SK-N-MC (cell line): ENCODE measurements around the gene KATNB1.

Source experiments
- DNase-seq: peaks from one replicate; pipeline ENCODE4 v3.0.0-alpha.2; 2011; ENCODE audit warnings: low read depth, low spot score
- H3K27ac ChIP-seq: fragments of 200-600 bp; sonication (generic); 2 replicates; pipeline ENCODE4 v1.5.1; 2016; ENCODE audit warnings: mixed run types
- H3K36me3 ChIP-seq: fragments of 200-600 bp; sonication (generic); 2 replicates; pipeline ENCODE4 v1.6.1; 2017; ENCODE audit warnings: antibody characterized with exemption, low read length, mixed read lengths; ENCODE audit not compliant: insufficient read depth
- H3K4me3 ChIP-seq: fragments of 200-600 bp; sonication (generic); 2 replicates; pipeline ENCODE4 v1.5.1; 2016
- H3K9ac ChIP-seq: fragments of 200-600 bp; sonication (generic); 2 replicates; pipeline ENCODE4 v1.8.0; 2017; ENCODE audit warnings: mixed run types, mixed read lengths; ENCODE audit not compliant: insufficient read length
- H3K9me3 ChIP-seq: fragments of 200-600 bp; sonication (generic); 2 replicates; pipeline ENCODE4 v1.6.1; 2017; ENCODE audit warnings: low read depth, mild to moderate bottlenecking, antibody characterized with exemption, low read length, moderate library complexity, mixed read lengths
- EZH2 ChIP-seq: fragments of 200-600 bp; sonication (generic); IDR thresholded peaks from one replicate; pipeline ENCODE4 v1.6.1; 2017; ENCODE audit warnings: antibody characterized with exemption
- FOXP2 ChIP-seq: optimal IDR thresholded peaks from 2 replicates; pipeline ENCODE3; 2011; ENCODE audit warnings: mild to moderate bottlenecking, moderate library complexity; ENCODE audit not compliant: insufficient read depth; ENCODE audit errors: extremely low read length, control extremely low read depth
- POLR2AphosphoS5 ChIP-seq: IDR thresholded peaks from 2 replicates; pipeline ENCODE4 v1.6.1; 2012; ENCODE audit warnings: mild to moderate bottlenecking, low read depth, low read length, borderline replicate concordance

Gene KATNB1

DNA sequence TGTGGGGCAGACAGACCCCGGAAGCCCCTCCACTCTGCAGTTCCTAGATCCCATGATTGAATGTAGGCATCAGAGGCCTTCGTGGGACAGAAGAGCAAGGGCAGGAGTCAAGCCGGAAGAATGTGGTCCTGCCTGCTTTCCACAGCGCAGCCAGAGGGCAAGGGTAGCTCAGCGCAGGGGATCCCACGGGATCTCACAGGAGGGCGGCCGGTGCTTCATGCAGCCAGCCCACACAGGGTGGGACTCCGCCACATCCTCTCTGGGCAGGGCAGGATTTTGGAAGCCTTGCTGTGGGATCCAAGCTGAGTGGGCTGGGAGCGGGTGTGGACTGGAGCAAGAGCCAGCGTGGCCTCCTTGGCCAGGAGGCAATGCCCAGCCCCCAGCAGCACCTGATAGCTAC, 13.0 kb downstream of the KATNB1 start:
- Histone ChIP-seq H3K36me3 (no peaks in the 10 kb centered on the region), H3K9me3 (no peaks in the 10 kb centered on the region), H3K9ac (no peak overlapping the region), H3K4me3 (no peak overlapping the region), H3K27ac (no peak overlapping the region)
- no peak for TF ChIP-seq EZH2
- no peak for TF ChIP-seq FOXP2
- TF ChIP-seq POLR2AphosphoS5, result no peak
- DNase-seq, result no peak

DNA sequence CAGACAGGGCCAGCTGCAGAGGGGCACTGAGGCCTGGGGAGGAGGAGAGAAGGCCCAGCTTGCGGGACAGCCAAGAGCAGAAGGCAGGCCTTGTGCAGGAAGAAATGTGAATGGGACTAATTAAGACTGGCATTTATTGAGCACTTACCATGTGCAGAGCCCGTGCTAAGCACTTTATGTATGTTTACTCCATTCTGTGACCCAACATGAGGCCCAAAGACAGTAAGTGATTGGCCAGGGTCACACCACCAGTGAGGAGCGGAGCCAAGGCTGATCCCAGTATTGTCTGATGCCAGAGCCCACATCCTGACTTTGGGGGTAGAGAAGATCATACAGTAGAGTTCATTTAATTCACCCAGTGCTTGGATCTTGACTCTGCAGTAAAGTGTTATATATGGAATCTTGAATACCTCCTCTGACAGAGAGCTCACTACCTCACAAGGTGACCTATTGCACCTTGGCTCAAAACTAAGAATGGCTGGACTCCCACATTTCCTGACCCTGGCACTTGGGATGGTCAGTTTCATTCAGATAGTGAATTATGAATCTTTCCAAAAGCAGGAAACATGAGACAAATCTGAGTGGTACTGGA, 13.6 kb downstream of the KATNB1 start:
- no peak for TF ChIP-seq POLR2AphosphoS5
- TF ChIP-seq FOXP2, result no peak
- no peak for TF ChIP-seq EZH2
- no peak for DNase-seq
- H3K9ac ChIP-seq, result no peak overlapping the region
- no peak overlapping the region for H3K4me3 ChIP-seq
- no peak overlapping the region for H3K27ac ChIP-seq
- no peaks in the 10 kb centered on the region for H3K9me3 ChIP-seq
- no peaks in the 10 kb centered on the region for H3K36me3 ChIP-seq

DNA sequence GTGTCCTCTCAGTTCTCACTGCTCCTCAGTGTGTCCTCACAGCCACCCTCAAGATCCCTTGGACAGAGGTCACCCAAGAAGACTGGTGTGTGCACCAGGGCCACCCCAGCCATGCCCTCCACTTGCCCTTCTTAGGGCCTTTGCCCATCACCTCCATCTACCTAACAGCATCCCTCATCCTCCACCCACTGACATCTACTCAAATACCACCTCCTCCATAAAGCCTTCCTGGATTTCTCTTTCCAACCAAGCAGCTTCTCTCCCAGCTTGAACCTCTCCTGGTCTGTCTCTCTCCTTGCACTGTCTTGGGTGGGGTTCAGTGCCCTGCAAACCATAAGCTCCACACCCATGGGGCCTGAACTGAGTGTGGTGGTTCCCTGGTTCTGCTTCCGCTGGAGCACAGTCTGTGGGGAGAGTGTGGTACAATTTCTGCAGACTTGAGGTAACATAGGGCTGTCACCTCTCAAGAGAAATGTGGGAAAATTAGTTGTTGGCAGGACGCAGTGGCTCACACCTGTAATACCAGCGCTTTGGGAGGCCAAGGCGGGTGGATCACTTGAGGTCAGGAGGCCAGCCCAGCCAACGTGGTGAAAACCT, 14.4 kb downstream of the KATNB1 start:
- no peak overlapping the region for H3K27ac ChIP-seq
- no peak overlapping the region for H3K9ac ChIP-seq
- no peaks in the 10 kb centered on the region for H3K9me3 ChIP-seq
- TF ChIP-seq POLR2AphosphoS5 (no peak), FOXP2 (no peak), EZH2 (no peak)
- H3K4me3 ChIP-seq, result no peak overlapping the region
- DNase-seq, result no peak
- H3K36me3 ChIP-seq, result no peaks in the 10 kb centered on the region

DNA sequence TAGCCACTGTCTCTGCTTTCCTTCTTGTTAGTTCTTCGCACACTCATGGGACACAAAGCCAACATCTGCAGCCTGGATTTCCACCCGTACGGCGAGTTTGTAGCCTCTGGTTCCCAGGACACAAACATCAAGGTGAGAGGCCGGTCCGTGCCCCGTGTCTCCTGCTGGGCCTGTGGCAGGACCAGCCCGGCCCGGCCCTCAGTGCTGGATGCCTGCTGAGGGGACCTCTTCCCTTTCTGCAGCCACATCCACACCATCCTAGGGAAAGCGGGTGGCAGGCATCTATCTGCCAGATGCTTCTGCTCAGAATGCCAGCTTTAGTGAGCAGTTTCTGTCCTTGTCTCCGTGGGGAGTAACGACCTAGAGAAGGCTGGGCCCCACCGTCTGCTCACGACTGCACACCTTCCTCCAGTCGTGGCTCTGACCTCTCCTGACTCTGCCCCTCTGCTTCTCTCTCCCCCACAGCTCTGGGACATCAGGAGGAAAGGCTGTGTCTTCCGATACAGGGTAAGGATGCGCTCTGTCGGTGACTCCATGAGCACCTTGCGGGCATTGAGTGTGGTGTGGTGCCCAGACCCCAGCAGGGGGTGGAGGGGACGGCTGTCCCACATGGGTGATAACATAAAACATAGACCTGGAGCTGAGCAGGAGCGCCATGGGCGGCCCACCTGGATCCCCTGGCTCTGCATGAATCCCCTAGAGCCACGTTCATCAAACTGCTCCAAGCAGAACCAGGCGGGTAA, 15.4 kb downstream of the KATNB1 start:
- Histone ChIP-seq H3K27ac (no peak overlapping the region), H3K9me3 (no peaks in the 10 kb centered on the region), H3K9ac (no peak overlapping the region), H3K36me3 (no peaks in the 10 kb centered on the region; the same call in 1 of the 2 replicates), H3K4me3 (no peak overlapping the region)
- TF ChIP-seq FOXP2 (no peak), POLR2AphosphoS5 (no peak), EZH2 (no peak)
- DNase-seq, result no peak

DNA sequence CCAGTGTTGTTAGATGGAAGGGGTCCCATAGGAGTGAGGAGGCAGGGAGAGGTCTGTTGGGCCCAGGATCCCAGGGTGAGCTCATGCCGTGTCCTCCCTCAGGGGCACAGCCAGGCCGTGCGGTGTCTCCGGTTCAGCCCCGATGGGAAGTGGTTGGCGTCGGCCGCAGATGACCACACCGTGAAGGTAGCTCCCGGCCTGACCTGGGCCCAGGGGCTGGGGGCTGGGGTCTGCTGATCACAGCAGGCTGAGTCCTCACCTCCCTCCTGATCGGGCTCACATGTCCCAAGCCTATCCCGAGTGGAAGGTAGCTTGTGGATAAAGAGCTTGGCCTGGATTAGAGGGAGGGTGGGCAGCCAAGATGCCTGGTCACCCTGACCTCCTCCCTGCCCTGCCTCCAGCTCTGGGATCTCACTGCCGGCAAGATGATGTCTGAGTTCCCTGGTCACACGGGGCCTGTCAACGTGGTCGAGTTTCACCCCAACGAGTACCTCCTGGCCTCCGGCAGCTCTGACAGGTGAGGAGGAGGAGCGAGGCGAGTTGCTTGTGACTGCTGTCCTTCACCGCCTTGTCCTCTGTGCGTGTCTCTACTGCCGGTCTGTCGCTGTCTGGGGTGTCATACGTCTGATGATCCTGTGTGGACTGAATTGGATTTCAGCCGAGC, 16.1 kb downstream of the KATNB1 start:
- no peak overlapping the region for H3K27ac ChIP-seq
- H3K4me3 ChIP-seq, result no peak overlapping the region
- DNase-seq, result no peak
- TF ChIP-seq EZH2 (no peak), FOXP2 (no peak), POLR2AphosphoS5 (no peak)
- H3K9ac ChIP-seq, result no peak overlapping the region
- no peaks in the 10 kb centered on the region for H3K9me3 ChIP-seq
- no peaks in the 10 kb centered on the region; the same call in 1 of the 2 replicates for H3K36me3 ChIP-seq

DNA sequence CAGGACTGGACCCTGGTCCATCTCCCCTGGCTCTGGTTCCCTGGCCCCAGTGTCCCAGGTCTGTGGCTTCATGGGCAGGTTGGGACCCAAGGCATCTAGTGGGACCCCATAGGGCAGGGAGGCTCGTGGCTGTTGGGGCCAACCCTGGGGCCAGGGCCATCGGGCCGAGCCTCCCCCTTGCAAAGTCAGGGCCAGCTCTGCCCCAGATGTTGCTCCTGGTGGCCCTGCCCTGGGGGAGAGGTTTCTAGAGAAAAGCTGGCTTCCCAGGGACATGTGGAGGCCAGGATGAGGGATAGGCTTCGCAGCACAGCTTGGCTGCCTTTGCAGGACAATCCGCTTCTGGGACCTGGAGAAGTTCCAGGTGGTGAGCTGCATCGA, 16.6 kb downstream of the KATNB1 start:
- DNase-seq, result no peak
- H3K27ac ChIP-seq, result no peak overlapping the region
- H3K9ac ChIP-seq, result no peak overlapping the region
- no peaks in the 10 kb centered on the region; the same call in 1 of the 2 replicates for H3K36me3 ChIP-seq
- no peak overlapping the region for H3K4me3 ChIP-seq
- no peaks in the 10 kb centered on the region for H3K9me3 ChIP-seq
- TF ChIP-seq EZH2 (no peak), POLR2AphosphoS5 (no peak), FOXP2 (no peak)

DNA sequence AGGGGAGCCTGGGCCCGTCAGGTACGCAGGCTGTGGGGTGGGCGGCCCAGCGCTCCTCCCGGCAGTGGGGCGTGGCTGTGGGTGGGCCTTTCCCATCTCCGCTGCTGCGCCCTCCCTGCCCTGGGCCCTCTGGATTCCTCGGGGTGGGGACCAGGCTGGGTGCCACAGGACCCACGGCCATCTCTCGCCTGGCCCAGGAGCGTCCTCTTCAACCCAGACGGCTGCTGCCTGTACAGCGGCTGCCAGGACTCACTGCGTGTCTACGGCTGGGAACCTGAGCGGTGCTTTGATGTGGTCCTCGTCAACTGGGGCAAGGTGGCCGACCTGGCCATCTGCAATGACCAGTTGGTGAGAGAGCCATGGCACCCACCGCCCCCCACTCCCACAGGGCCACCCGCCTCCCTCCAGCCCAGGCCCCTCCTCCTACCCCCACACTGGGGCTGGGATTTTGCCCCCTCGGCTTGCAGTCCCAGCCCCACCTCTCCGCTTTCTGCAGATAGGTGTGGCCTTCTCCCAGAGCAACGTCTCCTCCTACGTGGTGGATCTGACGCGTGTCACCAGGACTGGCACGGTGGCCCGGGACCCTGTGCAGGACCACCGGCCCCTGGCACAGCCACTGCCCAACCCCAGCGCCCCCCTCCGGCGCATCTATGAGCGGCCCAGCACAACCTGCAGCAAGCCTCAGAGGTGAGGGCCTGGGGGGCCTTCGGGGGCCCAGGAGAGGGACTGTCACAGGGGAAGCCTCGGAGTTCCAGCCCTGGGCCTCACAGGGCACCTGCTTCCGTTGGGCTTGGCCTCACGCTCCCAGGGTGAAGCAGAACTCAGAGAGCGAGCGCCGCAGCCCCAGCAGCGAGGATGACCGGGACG, 17.2 kb downstream of the KATNB1 start:
- no peak for DNase-seq
- no peak overlapping the region for H3K4me3 ChIP-seq
- no peaks in the 10 kb centered on the region; the same call in 1 of the 2 replicates for H3K36me3 ChIP-seq
- TF ChIP-seq FOXP2, result no peak
- no peak for TF ChIP-seq POLR2AphosphoS5
- TF ChIP-seq EZH2, result no peak
- no peak overlapping the region for H3K27ac ChIP-seq
- H3K9ac ChIP-seq, result no peak overlapping the region
- no peaks in the 10 kb centered on the region for H3K9me3 ChIP-seq
